HG03025 (cell line): ENCODE data around the gene CD2.

Experiments used
- ATAC-seq: cut with Tn5 transposase; IDR thresholded peaks from one replicate; pipeline ENCODE4 v1.9.1; 2021; ENCODE audit warnings: mild to moderate bottlenecking, moderate library complexity; ENCODE audit not compliant: unreplicated experiment, low FRiP score

The CD2 gene

GRCh38 chr1:116754198-116754977 is at the start of gene CD2:
Gene CD2, plus strand, starts transcription at chr1:116754430. Its CDS starts 63 bp downstream, at chr1:116754493.
- no peak for ATAC-seq

- ATAC-seq: no peak
Observed at GRCh38 chr1:116706123-116706522, 48.1 kb upstream of the CD2 start.

- no peak for ATAC-seq
Observed at GRCh38 chr1:116706841-116707240, 47.4 kb upstream of the CD2 start.

- no peak for ATAC-seq
Observed at GRCh38 chr1:116708255-116708900, 45.9 kb upstream of the CD2 start.

- ATAC-seq: no peak
Observed at GRCh38 chr1:116709666-116710167, 44.5 kb upstream of the CD2 start.

- no peak for ATAC-seq
Observed at GRCh38 chr1:116710420-116711262, 43.6 kb upstream of the CD2 start.

GRCh38 chr1:116711263-116711840 is 42.9 kb upstream of the CD2 start:
- no peak for ATAC-seq

GRCh38 chr1:116712510-116712909 is 41.7 kb upstream of the CD2 start:
- no peak for ATAC-seq

GRCh38 chr1:116713474-116713873 is 40.8 kb upstream of the CD2 start:
- no peak for ATAC-seq

- ATAC-seq: no peak
Observed at GRCh38 chr1:116716391-116716790, 37.8 kb upstream of the CD2 start.

- ATAC-seq: no peak
Observed at GRCh38 chr1:116717318-116717717, 36.9 kb upstream of the CD2 start.

- no peak for ATAC-seq
Observed at GRCh38 chr1:116720364-116721038, 33.7 kb upstream of the CD2 start.

- no peak for ATAC-seq
Observed at GRCh38 chr1:116721039-116721405, 33.2 kb upstream of the CD2 start.

GRCh38 chr1:116721451-116722007 is 32.7 kb upstream of the CD2 start:
- ATAC-seq: no peak

GRCh38 chr1:116722016-116722838 is 32.0 kb upstream of the CD2 start:
- ATAC-seq: no peak

- no peak for ATAC-seq
Observed at GRCh38 chr1:116724765-116725375, 29.4 kb upstream of the CD2 start.

- no peak for ATAC-seq
Observed at GRCh38 chr1:116725798-116726197, 28.4 kb upstream of the CD2 start.
